GM13976 (cell line): ENCODE results near the gene CPM.
"Not testable (repeated sequence)": the region's sequence is repeated elsewhere in the genome, so short reads cannot be mapped to it uniquely, and the experiment has no call there.

Experiments
- DNase-seq: peaks from one replicate; pipeline ENCODE4 v3.0.0; 2012; ENCODE audit warnings: low spot score
- CTCF ChIP-seq: IDR thresholded peaks from 2 replicates; pipeline ENCODE4 v1.5.1; 2012; ENCODE audit warnings: borderline replicate concordance, mild to moderate bottlenecking; ENCODE audit not compliant: insufficient read depth; ENCODE audit errors: extremely low read depth, missing control alignments, control extremely low read depth
- in situ Hi-C: fragments of 300-500 bp; cut with MboI; formaldehyde crosslinking; loops from one replicate; pipeline ENCODE4 v1.12.0; 2022; ENCODE audit warnings: low sequenced_read_pairs, mixed read lengths, inconsistent platforms; ENCODE audit not compliant: unreplicated experiment

CPM gene

GRCh38 chr12:68824597-68825250 lies 108.2 kb downstream of the CPM start:
- DNase-seq, result no peak
- TF ChIP-seq CTCF, result no peak
- in situ Hi-C loops, result no loop called here

- no peak for DNase-seq
- in situ Hi-C loops, result no loop called here
- no peak for TF ChIP-seq CTCF
These were observed 108.8 kb downstream of the CPM start for GRCh38 chr12:68824131-68824530.

GRCh38 chr12:68823696-68824095 lies 109.3 kb downstream of the CPM start:
- in situ Hi-C loops, result no loop called here
- no peak for TF ChIP-seq CTCF
- DNase-seq, result no peak

- in situ Hi-C loops, result no loop called here
- no peak for TF ChIP-seq CTCF
- DNase-seq, result no peak
These were observed 111.4 kb downstream of the CPM start for GRCh38 chr12:68821357-68822188.

GRCh38 chr12:68819481-68819880 lies 113.5 kb downstream of the CPM start:
- not testable (repeated sequence) for DNase-seq

GRCh38 chr12:68815928-68816800 lies 116.8 kb downstream of the CPM start:
- in situ Hi-C loops, result no loop called here
- TF ChIP-seq CTCF, result no peak
- no peak for DNase-seq

More at GRCh38 chr12:68819481-68819880, 113.5 kb downstream of the CPM start:
- in situ Hi-C loops, result not testable (repeated sequence)
